Endothelial cell of umbilical vein (primary cell): ENCODE results near the gene ZNF48. TPM values are rescaled to one million over a fixed set of nuclear protein-coding genes. Genes with fewer than 3 reads are reported as not detected.

ENCODE experiments used
- BruUV-seq: library from RNA; stranded (reverse); fragments of 400-500 nt; replicated peaks from 2 replicates; lab custom pipeline; 2021; lab: Mats Ljungman, UMichigan
- CTCF ChIA-PET: fragments of 300-600, 350-600 bp; sonication (Branson Sonifier 250); formaldehyde crosslinking; loops from one replicate; lab custom pipeline; 2021; ENCODE audit warnings: antibody characterized with exemption, inconsistent platforms; lab: Charles Lee
- POLR2A ChIA-PET: fragments of 300-600, 350-600 bp; sonication (Branson Sonifier 250); formaldehyde crosslinking; loops from one replicate; lab custom pipeline; 2021; ENCODE audit warnings: antibody characterized with exemption, inconsistent platforms; lab: Charles Lee
- DNase-seq: peaks from one replicate; pipeline ENCODE4 v3.0.0-alpha.2; 2011; ENCODE audit warnings: low read depth, low spot score
- FAIRE-seq: peaks from 2 replicates; lab custom pipeline; 2011; peaks lifted over from hg19 to GRCh38; lab: Jason Lieb, UNC
- H2AFZ ChIP-seq: 2 replicates; pipeline ENCODE4 v1.6.0; 2012; ENCODE audit warnings: low read depth, low read length, control low read depth, inconsistent platforms
- H3K27ac ChIP-seq: 2 replicates; pipeline ENCODE4 v1.5.1; 2011; ENCODE audit warnings: low read depth, mild to moderate bottlenecking, control low read depth, low read length, moderate library complexity; ENCODE audit not compliant: insufficient read depth
- H3K27me3 ChIP-seq, 2 experiments: 2 replicates each; pipeline versions ENCODE4 v1.6.0 to v1.6.1; 2011; ENCODE audit warnings: low read length in 2 of 2, mixed read lengths in 1 of 2; ENCODE audit not compliant: control insufficient read depth in 2 of 2, insufficient read depth in 2 of 2
- H3K36me3 ChIP-seq, 2 experiments: 2 replicates in 1 of 2; 3 replicates in 1 of 2; pipeline ENCODE4 v1.5.1; 2011; ENCODE audit warnings: low read length in 2 of 2, mild to moderate bottlenecking in 1 of 2, moderate library complexity in 1 of 2; ENCODE audit not compliant: control insufficient read depth in 2 of 2, insufficient read depth in 2 of 2; ENCODE audit errors: extremely low read depth in 1 of 2
- H3K4me1 ChIP-seq: 3 replicates; pipeline ENCODE4 v1.5.1; 2011; ENCODE audit warnings: mild to moderate bottlenecking, low read length; ENCODE audit not compliant: control insufficient read depth, insufficient read depth; ENCODE audit errors: extremely low read depth
- H3K4me2 ChIP-seq: 2 replicates; pipeline ENCODE4 v1.6.1; 2011; ENCODE audit warnings: low read length, control low read depth, mixed read lengths; ENCODE audit not compliant: insufficient read depth
- H3K4me3 ChIP-seq, 3 experiments: fragments of 200-600 bp in 1 of 3; sonication (generic), shearing (Covaris generic) in 1 of 3; replicated peaks in 1 of 3; 2 replicates each; pipeline ENCODE4 v1.5.1; 2011 to 2016; ENCODE audit warnings: control low read depth in 3 of 3, low read length in 3 of 3, mild to moderate bottlenecking in 2 of 3, inconsistent platforms in 1 of 3, low read depth in 1 of 3, moderate library complexity in 1 of 3; ENCODE audit not compliant: insufficient read depth in 1 of 3
- H3K79me2 ChIP-seq: 2 replicates; pipeline ENCODE4 v1.6.0; 2012; ENCODE audit warnings: low read length, inconsistent platforms; ENCODE audit not compliant: control insufficient read depth, insufficient read depth
- H3K9ac ChIP-seq: replicated peaks from 2 replicates; pipeline ENCODE3; 2011; ENCODE audit warnings: low read length, control low read depth; ENCODE audit not compliant: insufficient read depth; ENCODE audit errors: extremely low read depth
- H3K9me1 ChIP-seq: replicated peaks from 3 replicates; pipeline ENCODE4 v1.6.0; 2011; ENCODE audit warnings: mild to moderate bottlenecking, low read length; ENCODE audit not compliant: control insufficient read depth, insufficient read depth; ENCODE audit errors: extremely low read depth
- H3K9me3 ChIP-seq: replicated peaks from 2 replicates; pipeline ENCODE4 v1.5.1; 2012; ENCODE audit warnings: low read length, inconsistent platforms; ENCODE audit not compliant: control insufficient read depth, insufficient read depth
- H4K20me1 ChIP-seq: replicated peaks from 2 replicates; pipeline ENCODE3; 2011; ENCODE audit warnings: mild to moderate bottlenecking, low read length; ENCODE audit not compliant: control insufficient read depth, insufficient read depth; ENCODE audit errors: extremely low read depth
- EZH2 ChIP-seq: IDR thresholded peaks from 2 replicates; pipeline ENCODE4 v1.6.1; 2012; ENCODE audit warnings: borderline replicate concordance, low read depth, mild to moderate bottlenecking, moderate library complexity, low read length, inconsistent platforms; ENCODE audit not compliant: severe bottlenecking
- FOS ChIP-seq: IDR thresholded peaks from 2 replicates; pipeline ENCODE4 v1.6.1; 2011; ENCODE audit warnings: mild to moderate bottlenecking, low read length, moderate library complexity, borderline replicate concordance; ENCODE audit not compliant: insufficient read depth
- GATA2 ChIP-seq: IDR thresholded peaks from 2 replicates; pipeline ENCODE4 v1.7.0; 2011; ENCODE audit warnings: low read depth, mild to moderate bottlenecking, moderate library complexity, mixed read lengths, low read length; ENCODE audit not compliant: insufficient read length, insufficient read depth
- MYC ChIP-seq: IDR thresholded peaks from one replicate; pipeline ENCODE4 v1.6.1; 2011; ENCODE audit warnings: mild to moderate bottlenecking, low read depth, low read length
- POLR2AphosphoS5 ChIP-seq: IDR thresholded peaks from 2 replicates; pipeline ENCODE4 v1.6.1; 2012; ENCODE audit warnings: low read depth, mild to moderate bottlenecking, control low read depth, low read length, moderate library complexity; ENCODE audit not compliant: insufficient read depth
- dilution Hi-C: fragments of 300-500 bp; cut with MboI; formaldehyde crosslinking; loops from one replicate; pipeline ENCODE4 v1.15.0; 2019; ENCODE audit warnings: low sequenced_read_pairs; ENCODE audit not compliant: extremely low pct_ligation_motif_present
- intact Hi-C: fragments of 100-400 bp; cut with micrococcal nuclease; formaldehyde crosslinking; loops from one replicate; pipeline ENCODE4 v1.10.0; 2022
- polyA plus RNA-seq, 4 experiments: library from polyadenylated mRNA; depleted of rRNA in 3 of 4; stranded (reverse) in 3 of 4; unstranded in 1 of 4; fragments of >200 nt; gene quantifications; 2 replicates each; pipeline versions ENCODE4 v1.2.1 to v1.2.3, GENCODE V29; 2011 to 2012; ENCODE audit warnings: missing spikeins in 1 of 4
- total RNA-seq: library from RNA; stranded (reverse); gene quantifications from 2 replicates; pipeline ENCODE4 v1.2.3, GENCODE V29; 2021
- TF ChIP-seq, protein P1 (sequence below), 2 donors: IDR thresholded peaks; 1 replicate in 1 of 2; 2 replicates in 1 of 2; pipeline ENCODE4 v1.5.1; 2011; ENCODE audit warnings: low read length in 2 of 2, mild to moderate bottlenecking in 2 of 2, moderate library complexity in 2 of 2, control low read depth in 1 of 2, inconsistent platforms in 1 of 2, low read depth in 1 of 2; ENCODE audit not compliant: insufficient read depth in 1 of 2; ENCODE audit errors: extremely low read depth in 1 of 2

The ZNF48 gene
- total and polyA plus RNA-seq, 2 donors (not counting 3 experiments of a cell fraction or from before 2014, with no cell fraction given) = 15.3 to 16.1 TPM

GRCh38 chr16:30439720-30440348 lies 44.6 kb downstream of the ZNF48 start:
- H3K9ac ChIP-seq = no peak overlapping the region
- no peak overlapping the region for H2AFZ ChIP-seq
- no peak overlapping the region for H3K27ac ChIP-seq
- H3K79me2 ChIP-seq = peaks cover 8% of the 10 kb centered on the region
- H4K20me1 ChIP-seq = no peaks in the 10 kb centered on the region
- TF ChIP-seq FOS (no peak), GATA2 (no peak), EZH2 (no peak), POLR2AphosphoS5 (no peak), MYC (no peak)
- TF ChIP-seq, protein P1, sequence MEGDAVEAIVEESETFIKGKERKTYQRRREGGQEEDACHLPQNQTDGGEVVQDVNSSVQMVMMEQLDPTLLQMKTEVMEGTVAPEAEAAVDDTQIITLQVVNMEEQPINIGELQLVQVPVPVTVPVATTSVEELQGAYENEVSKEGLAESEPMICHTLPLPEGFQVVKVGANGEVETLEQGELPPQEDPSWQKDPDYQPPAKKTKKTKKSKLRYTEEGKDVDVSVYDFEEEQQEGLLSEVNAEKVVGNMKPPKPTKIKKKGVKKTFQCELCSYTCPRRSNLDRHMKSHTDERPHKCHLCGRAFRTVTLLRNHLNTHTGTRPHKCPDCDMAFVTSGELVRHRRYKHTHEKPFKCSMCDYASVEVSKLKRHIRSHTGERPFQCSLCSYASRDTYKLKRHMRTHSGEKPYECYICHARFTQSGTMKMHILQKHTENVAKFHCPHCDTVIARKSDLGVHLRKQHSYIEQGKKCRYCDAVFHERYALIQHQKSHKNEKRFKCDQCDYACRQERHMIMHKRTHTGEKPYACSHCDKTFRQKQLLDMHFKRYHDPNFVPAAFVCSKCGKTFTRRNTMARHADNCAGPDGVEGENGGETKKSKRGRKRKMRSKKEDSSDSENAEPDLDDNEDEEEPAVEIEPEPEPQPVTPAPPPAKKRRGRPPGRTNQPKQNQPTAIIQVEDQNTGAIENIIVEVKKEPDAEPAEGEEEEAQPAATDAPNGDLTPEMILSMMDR (IDR thresholded peaks at IDR 0.05; ENCODE audit: extremely low read depth in 1 of 2, insufficient read depth in 1 of 2, low read depth in 1 of 2, low read length in 2 of 2) = no peak
- no peaks in the 10 kb centered on the region for H3K9me3 ChIP-seq
- peaks cover 5% of the 10 kb centered on the region for H3K4me1 ChIP-seq
- no peak overlapping the region for H3K4me2 ChIP-seq
- ChIA-PET CTCF (interaction anchor here (0.8 to 1.9 kb wide), 3 partner anchors 10 to 254 kb away, joined by 3 to 13 read pairs (median 3); partner anchors contain the start of gene DCTPP1), POLR2A (no interaction called here)
- no peaks in the 10 kb centered on the region for H3K27me3 ChIP-seq
- dilution Hi-C loops = no loop called here
- FAIRE-seq (no peak), DNase-seq (no peak)
- no peaks in the 10 kb centered on the region for H3K36me3 ChIP-seq
- H3K4me3 ChIP-seq = no peak overlapping the region
- no TSS peak for BruUV-seq
- intact Hi-C loops = no loop called here
- H3K9me1 ChIP-seq = no peaks in the 10 kb centered on the region
